Activated CD4-positive, CD25-positive, alpha-beta regulatory T cell treated with anti-CD3 and anti-CD28 coated beads, Interleukin-2, amount 50 U/mL, for 16 hours (primary cell): ENCODE data around the gene SENP6.

ENCODE experiments used
- DNase-seq: peaks from one replicate; pipeline ENCODE4 v3.0.0-alpha.2; 2020; ENCODE audit warnings: low read depth, low spot score

The SENP6 gene

GRCh38 chr6:75747152-75747992 is 145.7 kb downstream of the SENP6 start:
- DNase-seq: no peak

GRCh38 chr6:75748003-75748742 is 146.5 kb downstream of the SENP6 start:
- DNase-seq: no peak

- DNase-seq: no peak
These were observed 147.3 kb downstream of the SENP6 start, which contains the start of gene MYO6 for GRCh38 chr6:75748743-75749538. Gene MYO6, plus strand, starts transcription at chr6:75749239. Its CDS starts 68,309 bp downstream, at chr6:75817548.

- no peak for DNase-seq
These were observed 149.8 kb downstream of the SENP6 start for GRCh38 chr6:75751443-75751842.

GRCh38 chr6:75752365-75752764 is 150.7 kb downstream of the SENP6 start:
- DNase-seq: no peak

GRCh38 chr6:75755704-75756103 is 154.0 kb downstream of the SENP6 start:
- DNase-seq: no peak

- DNase-seq: no peak
These were observed 155.6 kb downstream of the SENP6 start for GRCh38 chr6:75757295-75757694.

- no peak for DNase-seq
These were observed 156.4 kb downstream of the SENP6 start for GRCh38 chr6:75758061-75758460.

GRCh38 chr6:75759207-75759606 is 157.5 kb downstream of the SENP6 start:
- no peak for DNase-seq

GRCh38 chr6:75760320-75760719 is 158.6 kb downstream of the SENP6 start:
- DNase-seq: no peak

- no peak for DNase-seq
These were observed 159.8 kb downstream of the SENP6 start for GRCh38 chr6:75761489-75761888.

- no peak for DNase-seq
These were observed 160.4 kb downstream of the SENP6 start for GRCh38 chr6:75762063-75762462.

GRCh38 chr6:75766387-75766786 is 164.7 kb downstream of the SENP6 start:
- no peak for DNase-seq
